ENCODE results near the gene THOP1.

Gene THOP1

GRCh38 chr19:2804156-2805004, 19.1 kb downstream of the THOP1 start:
- DNase-seq: no peak

DNA sequence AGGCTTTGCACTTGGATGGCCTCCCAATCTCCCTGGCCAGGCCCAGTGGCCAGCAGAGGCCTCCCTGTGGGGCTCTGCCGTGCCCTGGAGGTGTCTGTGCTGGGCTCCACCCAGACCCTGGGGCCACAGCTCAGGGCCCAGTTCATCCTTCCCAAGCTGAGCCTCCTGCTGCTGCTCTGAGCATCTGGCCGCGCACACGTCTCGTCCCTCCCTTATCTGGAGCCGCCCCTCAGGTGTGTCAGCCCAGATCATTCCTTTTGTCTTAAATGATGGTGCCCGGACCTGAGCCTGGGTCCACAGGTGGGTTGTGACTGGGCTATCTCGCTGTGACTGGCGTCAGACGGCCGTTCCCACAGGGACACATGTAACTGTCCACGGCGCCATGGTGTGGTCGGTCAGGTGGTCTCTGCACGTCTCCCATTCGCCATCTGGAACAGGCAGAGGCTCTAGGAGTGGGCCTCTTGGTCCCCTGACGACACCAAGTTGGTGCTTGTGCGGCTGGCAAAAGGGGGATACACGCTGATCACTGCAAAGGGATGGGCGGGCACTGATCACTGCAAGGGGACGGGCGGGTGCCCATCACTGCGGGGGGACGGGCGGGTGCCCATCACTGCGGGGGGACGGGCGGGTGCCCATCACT, 20.1 kb downstream of the THOP1 start:
- no peak for DNase-seq

GRCh38 chr19:2805991-2806649, 20.8 kb downstream of the THOP1 start:
- DNase-seq: no peak

DNA sequence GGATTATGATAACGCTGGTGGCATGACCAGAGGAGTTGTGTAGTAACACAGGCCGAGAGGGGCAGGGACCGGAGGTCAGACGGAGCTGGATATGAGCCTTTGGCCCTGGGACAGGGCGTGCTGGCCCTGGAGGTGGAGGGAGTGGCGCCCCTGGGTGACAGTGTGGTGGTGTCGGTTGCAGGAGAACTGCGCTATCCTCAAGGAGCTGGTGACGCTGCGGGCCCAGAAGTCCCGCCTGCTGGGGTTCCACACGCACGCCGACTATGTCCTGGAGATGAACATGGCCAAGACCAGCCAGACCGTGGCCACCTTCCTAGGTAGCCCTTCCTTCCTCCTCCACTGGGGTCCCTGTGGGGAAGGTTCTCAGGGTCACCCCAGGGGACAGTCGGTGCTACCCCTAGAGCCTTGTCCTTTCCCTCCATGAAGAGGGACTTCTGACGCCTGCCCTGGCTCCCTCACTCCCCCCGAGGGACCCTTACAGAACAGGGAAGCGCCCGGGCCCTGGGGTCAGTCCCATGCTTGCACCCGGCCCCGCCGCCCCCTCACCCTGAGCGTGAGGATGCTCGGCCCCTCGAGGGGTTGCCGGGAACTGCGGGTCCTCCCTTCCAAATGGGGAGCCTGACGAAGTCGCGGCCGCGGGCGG, 21.6 kb downstream of the THOP1 start:
- no peak for DNase-seq

GRCh38 chr19:2807379-2808128, 22.3 kb downstream of the THOP1 start:
- DNase-seq: no peak

- no peak for DNase-seq
Observed at GRCh38 chr19:2808129-2808941, 23.0 kb downstream of the THOP1 start.

GRCh38 chr19:2809387-2810140, 24.3 kb downstream of the THOP1 start:
- DNase-seq: no peak

DNA sequence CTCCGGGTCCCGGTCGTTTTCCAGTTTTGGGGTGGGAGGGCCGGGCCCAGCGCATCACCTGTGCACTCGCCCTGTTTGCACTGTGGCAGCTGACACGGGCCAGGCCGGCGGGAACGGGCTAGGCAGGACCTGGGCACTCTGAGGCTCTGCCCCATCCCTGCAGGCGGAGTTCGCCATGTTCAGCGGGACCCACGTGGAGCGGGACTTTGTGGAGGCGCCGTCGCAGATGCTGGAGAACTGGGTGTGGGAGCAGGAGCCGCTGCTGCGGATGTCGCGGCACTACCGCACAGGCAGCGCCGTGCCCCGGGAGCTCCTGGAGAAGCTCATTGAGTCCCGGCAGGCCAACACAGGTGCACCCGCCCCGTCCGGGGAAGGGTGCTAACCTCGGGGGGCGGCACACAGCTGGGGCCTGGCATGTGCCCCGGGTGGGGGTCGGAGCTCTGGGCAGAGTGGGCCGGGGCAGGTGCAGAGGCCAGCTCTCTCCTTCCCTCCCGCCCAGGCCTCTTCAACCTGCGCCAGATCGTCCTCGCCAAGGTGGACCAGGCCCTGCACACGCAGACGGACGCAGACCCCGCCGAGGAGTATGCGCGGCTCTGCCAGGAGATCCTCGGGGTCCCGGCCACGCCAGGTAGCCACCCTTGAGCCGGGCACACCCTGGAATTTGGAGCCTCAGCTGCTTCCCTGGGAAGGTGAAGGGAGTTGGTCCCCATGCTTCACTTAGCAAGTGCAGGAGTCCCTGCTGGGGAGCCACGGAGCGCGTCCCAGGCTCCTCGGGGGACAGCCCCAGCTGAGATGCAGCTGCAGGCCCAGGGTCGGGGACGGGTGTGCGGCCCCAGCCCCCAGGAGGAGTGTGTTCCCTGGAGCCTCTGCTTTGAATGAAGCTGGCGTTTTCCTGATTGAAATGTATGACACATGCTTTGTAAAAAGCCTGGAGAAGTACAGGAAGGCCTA, 25.1 kb downstream of the THOP1 start:
- DNase-seq: no peak

DNA sequence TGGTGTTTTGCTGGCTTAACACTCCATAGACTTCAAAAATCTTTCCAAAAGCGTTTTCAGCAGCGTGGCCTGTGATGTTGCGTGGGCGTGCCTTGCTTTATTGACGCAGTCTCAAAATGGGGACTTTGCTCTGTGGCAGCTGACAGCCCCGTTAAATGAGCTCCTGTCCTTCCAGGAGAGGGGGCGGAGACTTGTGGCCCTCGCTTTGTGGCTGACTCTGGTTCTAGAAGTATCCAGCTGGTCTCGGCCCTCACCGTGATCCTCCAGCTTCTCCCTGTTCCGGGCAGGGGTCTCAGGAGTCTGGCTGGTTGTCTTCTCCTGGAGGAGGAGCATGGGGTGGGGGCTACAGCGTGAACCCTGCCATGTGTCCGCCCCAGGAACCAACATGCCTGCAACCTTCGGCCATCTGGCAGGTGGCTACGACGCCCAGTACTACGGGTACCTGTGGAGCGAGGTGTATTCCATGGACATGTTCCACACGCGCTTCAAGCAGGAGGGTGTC, 26.0 kb downstream of the THOP1 start:
- DNase-seq: no peak

GRCh38 chr19:2811735-2812413, 26.6 kb downstream of the THOP1 start:
- DNase-seq: no peak

- no peak for DNase-seq
Observed at GRCh38 chr19:2812414-2813234, 27.3 kb downstream of the THOP1 start.

DNA sequence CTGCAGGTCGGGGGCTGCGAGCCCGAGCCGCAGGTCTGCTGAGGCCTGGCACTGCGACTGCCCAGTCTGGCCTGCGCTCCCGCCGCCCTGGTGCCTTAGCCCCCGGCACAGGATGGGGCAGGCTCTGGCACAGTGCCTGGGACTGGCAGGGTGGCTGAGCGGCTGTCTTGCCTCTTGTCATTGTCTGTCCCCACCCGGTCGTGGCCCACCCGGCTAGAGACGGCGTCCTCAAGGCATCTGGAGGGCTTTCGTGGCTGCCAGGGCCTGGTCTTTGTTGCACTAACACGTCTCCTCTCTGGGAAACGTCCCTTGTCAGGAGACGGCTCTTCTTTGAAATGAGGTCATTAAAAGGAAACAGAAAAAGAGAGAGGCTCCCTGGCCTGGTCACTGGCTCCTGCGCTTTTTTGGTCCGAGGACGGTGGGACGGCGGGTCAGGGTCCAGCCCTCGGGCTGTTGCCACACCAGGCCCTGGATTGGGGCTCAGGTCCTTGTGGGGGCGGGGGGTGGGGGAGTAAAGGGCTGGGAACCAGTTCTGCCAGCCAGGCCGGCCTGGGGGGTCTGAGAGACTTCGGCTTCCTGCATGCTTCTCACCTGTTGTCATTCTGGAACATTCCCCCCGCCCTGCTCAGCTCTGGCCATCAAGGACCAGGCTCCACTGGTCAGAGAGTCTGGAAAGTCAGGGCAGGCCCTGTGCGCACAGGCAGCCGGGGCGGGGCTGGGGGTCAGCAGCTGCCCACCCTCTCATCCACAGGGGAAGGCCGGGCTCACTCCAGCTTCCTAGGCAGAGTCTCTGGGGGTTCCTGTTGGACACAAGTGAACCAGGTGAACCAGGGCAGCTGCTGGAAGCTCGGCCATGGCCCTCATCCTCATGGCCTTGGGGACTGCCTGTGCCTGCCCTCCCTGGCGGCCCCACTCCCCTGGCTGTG, 28.2 kb downstream of the THOP1 start:
- no peak for DNase-seq

- no peak for DNase-seq
Observed at GRCh38 chr19:2814426-2814825, 29.1 kb downstream of the THOP1 start.

- DNase-seq: no peak
Observed at GRCh38 chr19:2815191-2815614, 29.9 kb downstream of the THOP1 start.

- DNase-seq: no peak
Observed at GRCh38 chr19:2815923-2816322, 30.6 kb downstream of the THOP1 start.

- no peak for DNase-seq
Observed at GRCh38 chr19:2816641-2817040, 31.3 kb downstream of the THOP1 start.
